GM10266 (cell line): ENCODE measurements around the gene SPG7.

Experiments used
- DNase-seq: peaks from one replicate; pipeline ENCODE4 v3.0.0; 2012; ENCODE audit errors: extremely low spot score
- TF ChIP-seq, protein P1 (sequence below): IDR thresholded peaks from 2 replicates; pipeline ENCODE4 v1.5.1; 2012; ENCODE audit warnings: mild to moderate bottlenecking, low read depth; ENCODE audit not compliant: control insufficient read depth, insufficient read depth; ENCODE audit errors: missing control alignments

Gene SPG7

DNA sequence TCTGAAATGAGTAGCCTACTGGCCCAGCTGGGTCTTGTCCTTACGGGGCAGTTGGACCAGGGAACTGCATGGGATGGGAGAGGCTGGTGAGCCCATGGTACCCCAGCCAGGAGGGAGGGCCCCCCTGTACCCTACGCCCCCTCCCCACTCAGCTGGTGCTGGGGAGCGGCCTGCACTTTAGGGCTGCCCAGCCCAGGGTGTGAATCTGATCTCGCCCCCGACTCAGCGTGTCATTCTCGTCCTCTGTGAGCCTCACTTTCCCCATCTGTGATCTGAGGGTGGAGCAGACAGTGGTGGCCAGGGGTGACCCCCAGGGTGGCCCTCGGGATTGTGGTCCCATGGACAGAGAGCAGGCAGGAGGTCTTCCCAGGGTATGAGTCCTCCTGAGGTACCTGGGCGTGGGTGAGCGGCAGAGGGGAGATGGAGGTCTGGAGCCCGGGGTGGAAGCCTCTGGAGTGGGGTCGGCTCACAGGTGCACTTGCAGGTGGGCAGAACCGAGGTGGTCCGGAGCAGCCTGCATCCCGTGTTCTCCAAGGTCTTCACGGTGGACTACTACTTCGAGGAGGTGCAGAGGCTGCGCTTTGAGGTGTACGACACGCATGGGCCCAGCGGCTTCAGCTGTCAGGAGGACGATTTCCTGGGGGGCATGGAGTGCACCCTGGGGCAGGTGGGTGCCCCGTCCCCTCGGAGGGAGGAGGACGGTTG lies 69.0 kb downstream of the SPG7 start:
- no peak for DNase-seq
- TF ChIP-seq, protein P1, sequence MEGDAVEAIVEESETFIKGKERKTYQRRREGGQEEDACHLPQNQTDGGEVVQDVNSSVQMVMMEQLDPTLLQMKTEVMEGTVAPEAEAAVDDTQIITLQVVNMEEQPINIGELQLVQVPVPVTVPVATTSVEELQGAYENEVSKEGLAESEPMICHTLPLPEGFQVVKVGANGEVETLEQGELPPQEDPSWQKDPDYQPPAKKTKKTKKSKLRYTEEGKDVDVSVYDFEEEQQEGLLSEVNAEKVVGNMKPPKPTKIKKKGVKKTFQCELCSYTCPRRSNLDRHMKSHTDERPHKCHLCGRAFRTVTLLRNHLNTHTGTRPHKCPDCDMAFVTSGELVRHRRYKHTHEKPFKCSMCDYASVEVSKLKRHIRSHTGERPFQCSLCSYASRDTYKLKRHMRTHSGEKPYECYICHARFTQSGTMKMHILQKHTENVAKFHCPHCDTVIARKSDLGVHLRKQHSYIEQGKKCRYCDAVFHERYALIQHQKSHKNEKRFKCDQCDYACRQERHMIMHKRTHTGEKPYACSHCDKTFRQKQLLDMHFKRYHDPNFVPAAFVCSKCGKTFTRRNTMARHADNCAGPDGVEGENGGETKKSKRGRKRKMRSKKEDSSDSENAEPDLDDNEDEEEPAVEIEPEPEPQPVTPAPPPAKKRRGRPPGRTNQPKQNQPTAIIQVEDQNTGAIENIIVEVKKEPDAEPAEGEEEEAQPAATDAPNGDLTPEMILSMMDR: no peak

DNA sequence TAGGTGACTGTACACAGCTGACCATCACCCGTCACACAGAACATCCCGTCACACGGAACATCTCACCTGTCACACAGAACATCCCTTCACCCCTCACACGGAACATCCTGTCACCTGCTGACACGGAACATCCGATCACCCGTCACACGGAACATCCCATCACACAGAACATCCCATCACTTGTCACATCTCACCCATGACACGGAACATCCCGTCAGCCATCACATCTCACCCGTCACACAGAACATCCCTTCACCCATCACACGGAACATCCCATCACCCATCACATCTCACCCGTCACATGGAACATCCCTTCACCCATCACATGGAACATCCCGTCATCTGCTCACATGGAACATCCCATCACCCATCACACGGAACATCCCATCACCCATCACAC lies 71.1 kb downstream of the SPG7 start:
- DNase-seq: no peak
- TF ChIP-seq, protein P1: no peak

DNA sequence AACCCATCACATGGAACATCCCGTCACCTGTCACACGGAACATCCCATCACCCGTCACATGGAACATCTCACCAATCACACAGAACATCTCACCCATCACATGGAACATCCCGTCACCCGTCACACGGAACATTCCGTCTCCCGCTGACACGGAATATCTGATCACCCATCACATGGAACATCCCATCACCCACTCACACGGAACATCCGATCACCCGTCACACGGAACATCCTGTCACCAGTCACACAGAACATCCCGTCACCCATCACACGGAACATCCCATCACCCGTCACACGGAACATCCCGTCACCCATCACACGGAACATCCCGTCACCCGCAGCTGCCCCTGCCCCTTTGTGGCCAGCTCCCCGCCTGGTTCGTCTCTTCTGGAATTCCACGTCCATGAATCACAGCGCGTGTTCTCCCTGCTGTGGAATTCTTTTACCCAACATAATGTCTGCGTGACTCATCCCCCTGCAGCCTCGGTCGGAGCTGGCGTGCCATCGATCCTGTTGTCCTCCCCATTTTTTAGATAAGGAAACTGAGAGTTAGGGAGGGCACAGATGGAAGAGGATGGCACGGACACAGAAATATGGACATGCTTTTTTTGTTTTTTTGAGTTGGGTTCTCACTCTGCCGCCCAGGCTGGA lies 73.0 kb downstream of the SPG7 start:
- no peak for DNase-seq

DNA sequence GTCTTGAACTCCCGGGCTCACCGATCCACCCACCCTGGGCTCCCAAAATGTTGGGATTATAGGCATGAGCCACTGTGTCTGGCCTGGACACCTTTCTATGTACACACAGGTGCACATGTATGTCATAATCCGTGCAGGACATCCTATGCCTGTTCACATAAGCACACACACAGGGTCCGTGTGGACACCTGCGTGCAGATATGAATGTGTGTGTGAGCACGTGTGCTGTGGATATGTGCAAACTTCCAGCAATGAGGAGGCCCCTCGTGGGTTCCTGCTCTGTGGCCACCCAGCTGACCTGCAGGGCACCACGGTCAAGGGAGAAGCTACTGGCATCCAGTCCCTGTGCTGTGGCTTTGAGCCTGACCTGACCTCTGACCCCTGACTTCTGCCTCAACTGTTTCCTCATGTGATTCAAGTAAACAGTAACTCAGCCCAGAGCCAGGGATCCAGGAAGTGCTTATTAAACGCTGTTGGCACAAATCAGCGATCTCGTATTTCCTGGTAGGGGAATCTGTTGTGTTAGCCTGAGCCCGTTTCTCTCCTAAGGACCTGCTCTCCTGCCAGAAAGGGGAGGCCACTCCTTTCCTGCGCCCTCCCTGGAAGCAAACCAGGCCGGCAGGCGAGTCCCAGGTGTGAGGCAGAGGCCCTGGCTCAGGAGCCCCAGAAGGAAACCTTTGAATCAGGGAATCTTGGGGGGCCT lies 73.8 kb downstream of the SPG7 start:
- TF ChIP-seq, protein P1: no peak
- no peak for DNase-seq

More for the DNA sequence above, 73.0 kb downstream of the SPG7 start:
- TF ChIP-seq, protein P1: no peak

DNA sequence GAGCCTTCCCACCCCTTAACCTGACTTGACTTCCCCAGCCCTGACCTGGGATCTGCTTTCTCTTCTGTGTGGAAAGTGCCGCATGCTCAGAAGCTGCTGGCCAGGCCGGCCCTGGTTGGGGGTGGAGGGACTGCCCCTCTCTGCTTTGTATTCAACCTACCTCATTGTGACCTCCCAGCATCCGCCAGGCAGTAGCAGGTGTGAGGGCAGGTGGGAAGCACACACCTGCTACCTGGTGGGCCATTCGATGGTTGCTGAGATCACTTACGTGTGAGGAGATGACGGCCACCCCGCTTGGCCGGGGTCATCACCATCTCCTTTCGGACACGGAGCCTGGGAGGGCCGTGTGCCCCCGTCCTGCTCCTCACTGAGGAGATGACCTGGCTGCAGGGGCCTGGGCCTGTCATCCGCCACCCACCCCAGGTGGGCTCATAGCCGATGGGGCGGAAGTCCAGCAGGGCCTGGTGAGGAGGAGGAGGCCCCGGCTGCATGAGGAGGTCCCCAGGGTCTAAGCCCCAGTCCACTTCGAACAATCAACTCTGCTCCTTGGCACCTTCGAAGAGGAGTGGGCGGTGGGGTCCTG lies 74.5 kb downstream of the SPG7 start:
- TF ChIP-seq, protein P1: no peak
- no peak for DNase-seq

DNA sequence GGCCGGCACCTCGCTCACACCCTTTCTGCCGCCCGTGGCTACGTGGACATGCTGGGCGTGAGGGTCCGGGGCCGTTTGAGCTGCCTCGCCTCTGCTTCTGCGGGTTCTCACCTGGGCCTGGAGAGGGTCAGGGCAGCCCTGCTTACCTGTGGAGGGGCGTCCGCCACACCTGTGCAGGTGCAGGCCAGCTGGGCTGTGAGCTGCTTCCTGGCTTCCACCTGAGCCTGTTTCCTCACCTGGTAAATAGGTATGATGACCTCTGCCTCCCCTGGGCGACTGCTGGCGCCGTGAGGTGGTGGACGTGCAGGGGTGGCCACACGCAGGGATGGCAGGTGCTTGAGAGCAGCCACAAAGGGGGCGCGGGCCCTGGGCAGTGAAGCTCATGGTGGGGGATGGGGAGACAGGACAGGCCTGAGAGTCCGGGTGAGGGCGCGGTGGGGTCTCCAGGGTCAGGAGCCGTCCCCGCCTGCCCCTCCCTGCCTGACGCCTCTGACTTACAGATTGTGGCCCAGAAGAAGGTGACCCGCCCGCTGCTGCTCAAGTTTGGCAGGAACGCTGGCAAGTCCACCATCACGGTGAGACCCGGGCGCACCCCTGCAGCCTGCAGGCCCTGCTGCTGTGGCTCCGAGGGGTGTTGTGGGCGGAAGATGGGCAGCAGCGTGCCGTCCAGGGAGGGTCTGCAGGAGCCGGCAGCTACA lies 75.1 kb downstream of the SPG7 start:
- no peak for DNase-seq
- TF ChIP-seq, protein P1: no peak
